GM18517 (cell line): ENCODE data around the gene ULK1.
"Not testable (repeated sequence)": the region's sequence is repeated elsewhere in the genome, so short reads cannot be mapped to it uniquely, and the experiment has no call there.

Experiments used
- ATAC-seq: cut with Tn5 transposase; IDR thresholded peaks from one replicate; pipeline ENCODE4 v1.9.1; 2021; ENCODE audit warnings: mild to moderate bottlenecking, moderate library complexity; ENCODE audit not compliant: unreplicated experiment

ULK1 gene

GRCh38 chr12:131941116-131941986 lies 46.9 kb downstream of the ULK1 start:
- ATAC-seq, result no peak

DNA sequence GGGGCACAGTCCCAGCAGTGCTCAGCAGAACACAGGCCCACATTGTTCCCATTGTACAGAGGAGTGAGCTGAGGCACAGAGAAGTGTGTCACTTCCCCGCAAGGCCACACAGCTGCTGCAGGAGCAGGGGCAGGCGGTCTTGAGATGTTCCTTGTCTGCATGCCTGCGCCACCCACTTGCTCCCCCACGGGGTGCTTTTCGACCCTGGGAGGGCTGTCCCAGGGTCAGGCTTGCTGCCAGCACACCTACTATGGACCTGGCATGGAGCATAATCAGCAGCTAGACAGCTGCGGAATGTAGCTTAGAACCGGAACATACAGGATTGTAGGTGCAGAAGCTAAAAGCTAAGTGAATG lies 47.5 kb downstream of the ULK1 start:
- no peak for ATAC-seq

GRCh38 chr12:131942671-131943070 lies 48.2 kb downstream of the ULK1 start:
- ATAC-seq, result no peak

DNA sequence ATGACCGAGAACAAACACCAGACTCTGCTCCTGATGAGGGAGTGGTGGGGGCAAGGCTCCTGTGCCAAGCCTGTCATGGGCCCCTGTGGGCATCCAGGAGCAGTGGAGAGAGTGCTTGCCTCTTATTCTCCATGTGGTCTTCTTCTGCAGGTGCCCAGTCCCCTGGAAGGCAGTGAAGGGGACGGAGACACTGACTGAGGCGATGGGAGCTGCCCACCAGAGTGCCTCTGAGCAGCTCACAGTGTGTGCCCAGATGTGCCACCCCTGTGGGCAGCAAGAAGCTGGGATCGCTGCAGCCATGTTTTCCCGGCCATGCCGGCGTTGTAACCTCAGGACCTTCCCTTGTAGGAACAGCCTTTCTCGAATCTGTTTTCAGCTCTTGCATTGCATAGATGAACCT lies 49.0 kb downstream of the ULK1 start:
- no peak for ATAC-seq

DNA sequence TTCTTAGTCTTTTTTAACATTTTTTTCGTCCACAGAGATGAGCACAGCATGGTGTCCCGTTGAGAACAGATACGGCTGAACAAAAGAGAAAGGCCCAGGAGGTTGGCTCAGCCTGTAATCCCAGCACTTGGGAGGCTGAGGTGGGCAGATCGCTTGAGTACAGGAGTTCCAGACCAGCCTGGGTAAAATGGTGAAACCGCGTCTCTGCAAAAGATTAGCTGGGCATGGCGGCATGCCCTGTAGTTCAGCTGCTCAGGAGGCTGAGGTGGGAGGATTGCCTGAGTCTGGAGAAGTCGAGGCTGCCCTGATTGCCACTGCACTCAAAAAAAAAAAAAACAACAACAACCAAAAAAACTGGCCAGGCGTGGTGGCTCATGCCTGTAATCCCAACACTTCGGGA lies 49.5 kb downstream of the ULK1 start:
- ATAC-seq, result no peak

DNA sequence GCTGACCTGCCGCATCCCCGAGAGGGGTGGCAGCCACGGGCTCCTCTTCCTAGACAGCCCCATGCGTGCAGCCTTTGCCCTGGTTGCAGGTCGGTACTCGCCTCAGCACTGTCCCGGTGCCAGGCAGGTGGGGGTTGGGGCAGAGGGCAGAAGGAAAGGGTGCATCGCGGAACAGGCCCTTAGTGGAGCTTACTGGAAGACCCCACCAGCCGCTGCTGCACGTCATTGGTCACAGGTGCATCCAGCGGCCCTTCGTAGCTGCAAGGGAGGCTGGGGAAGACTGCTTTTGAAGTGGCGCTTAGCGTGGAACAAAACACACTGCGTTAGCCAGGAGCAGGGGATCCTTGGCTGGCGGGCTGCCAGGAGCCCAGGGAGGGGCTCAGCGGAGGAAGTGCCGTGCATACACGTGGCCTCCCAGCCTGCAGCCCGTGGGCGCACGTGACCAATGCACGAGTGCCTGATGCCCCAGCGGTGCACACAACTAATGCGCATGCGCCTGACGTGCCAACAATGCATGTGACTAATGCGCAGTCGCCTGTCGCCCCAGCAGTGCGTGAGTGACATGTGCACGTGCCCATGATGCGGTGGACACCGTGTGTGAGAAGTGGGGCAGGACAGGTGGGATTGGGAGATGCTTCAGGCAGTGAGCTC lies 50.3 kb downstream of the ULK1 start:
- ATAC-seq, result no peak

DNA sequence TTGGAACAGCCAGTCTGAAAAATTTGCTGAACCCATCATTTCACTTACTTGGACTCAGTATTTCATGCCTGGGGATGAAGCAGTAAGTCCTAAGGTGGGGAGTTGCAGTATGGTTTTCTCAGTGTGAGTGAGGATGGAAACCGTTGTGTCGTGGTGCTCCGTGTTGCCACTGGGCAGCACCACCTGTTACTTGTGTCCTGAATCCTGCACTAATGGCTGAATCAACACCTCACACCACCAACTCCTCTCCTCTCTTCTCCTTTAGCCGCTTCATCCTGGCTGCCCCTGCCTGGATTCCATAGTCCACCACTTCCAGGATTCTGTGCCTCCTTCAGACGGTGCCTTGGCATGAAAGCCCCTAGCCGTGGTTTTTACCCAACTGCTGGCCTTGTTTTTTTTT lies 52.3 kb downstream of the ULK1 start:
- ATAC-seq, result no peak

GRCh38 chr12:131947482-131948027 lies 53.1 kb downstream of the ULK1 start:
- no peak for ATAC-seq

DNA sequence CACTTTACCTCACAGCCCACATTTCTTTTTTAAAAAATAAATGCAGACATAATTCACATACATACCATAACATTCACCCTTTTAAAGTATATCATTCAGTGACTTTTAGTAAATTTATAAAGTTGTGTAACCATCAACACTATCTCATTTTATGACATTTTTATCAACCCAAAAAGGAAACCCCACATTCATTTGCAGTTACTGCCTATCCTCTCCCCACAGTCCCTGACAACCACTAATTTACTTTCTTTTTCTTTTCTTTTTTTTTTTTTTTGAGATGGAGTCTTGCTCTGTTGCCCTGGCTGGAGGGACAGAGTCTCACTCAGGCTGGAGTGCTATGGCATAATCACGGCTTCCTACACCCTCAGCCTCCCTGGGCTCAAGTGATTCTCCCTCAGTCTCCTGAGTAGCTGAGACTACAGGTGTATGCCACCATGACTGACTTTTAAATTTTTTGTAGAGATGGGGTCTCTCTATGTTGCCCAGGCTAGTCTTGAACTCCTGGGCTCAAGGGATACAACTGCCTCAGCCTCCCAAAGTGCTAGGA lies 53.8 kb downstream of the ULK1 start:
- no peak for ATAC-seq

- ATAC-seq, result not testable (repeated sequence)
Observed at GRCh38 chr12:131948713-131949430, 54.5 kb downstream of the ULK1 start.

DNA sequence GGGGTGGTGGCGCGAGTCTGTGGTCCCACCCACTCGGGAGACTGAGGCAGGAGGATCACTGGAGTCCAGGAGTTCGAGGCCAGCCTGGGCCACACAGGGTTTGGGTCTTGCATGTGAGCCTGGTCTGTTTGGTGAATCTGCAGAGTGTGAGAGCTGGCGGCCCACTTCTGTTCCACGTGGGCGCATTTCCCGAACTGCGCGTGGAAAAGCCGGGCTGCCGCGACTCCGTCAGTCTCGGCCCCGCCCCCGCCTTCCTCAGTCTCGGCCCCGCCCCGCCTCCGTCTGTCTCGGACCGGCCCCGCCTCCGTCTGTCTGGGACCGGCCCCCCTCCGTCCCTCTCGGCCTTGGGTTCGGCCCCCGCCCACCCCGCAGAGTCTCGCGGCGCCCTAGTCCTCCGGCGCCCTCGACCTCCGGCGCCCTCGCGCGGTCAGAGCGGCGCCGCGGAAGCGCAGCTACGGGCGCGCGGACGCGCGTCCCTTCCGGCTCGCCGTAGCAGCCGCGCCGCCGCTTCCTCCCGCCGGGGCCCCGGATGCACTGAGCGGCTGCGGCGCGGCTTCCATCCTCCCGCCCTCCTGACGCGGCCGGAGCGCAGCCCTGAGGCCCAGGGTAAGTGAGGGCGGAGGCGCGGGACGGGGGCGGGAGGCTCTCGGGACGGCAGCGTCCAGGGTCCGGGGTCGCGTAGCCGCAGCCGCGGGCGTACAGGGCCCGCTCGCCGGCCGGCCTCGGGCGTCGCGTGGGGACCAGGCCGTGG lies 55.2 kb downstream of the ULK1 start, which contains the start of gene EP400:
EP400 (plus strand) TSS at position 512 of the 751 bp plus-strand sequence. CDS start 10,678 bp downstream, outside the sequence.
- ATAC-seq, result peak; percentile 64

DNA sequence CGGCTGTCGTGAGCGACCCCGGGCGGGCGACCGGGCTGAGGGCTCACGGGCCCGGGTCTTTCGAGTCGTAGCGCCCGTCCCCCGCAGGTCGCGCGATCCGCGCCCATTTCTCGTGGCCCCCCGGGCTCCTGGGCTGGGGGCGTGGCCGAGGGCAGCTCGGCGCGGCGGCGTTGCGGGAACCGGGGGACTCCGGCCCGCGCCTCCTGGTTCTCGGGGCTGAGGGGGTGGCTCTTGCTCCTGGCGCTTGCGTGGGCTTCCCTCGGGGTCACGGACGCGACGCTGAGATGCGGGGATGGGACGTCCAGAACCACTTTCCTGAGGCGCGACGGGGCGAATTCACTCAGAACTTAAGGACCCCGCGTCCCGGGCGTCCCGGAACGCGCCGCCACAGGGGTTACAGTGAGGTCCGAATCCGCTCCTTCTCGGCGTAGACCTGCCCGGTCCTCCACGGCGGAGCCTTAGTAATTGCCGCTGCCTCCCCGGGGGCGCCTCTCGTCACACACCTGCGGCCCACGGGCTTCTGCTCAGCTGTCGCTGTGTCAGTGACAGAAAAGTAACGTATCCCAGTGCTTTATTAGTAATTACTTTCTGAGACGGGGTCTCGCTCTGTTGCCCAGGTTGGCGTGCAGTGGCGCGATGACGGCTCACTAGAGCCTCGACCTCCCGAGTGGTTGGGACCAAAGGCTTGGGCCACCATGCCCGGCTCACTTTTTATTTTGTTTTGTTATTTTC lies 55.9 kb downstream of the ULK1 start:
- peak; percentile 33 for ATAC-seq

- not testable (repeated sequence) for ATAC-seq
Observed at GRCh38 chr12:131953810-131954209, 59.4 kb downstream of the ULK1 start.

GRCh38 chr12:131954460-131954859 lies 60.0 kb downstream of the ULK1 start:
- not testable (repeated sequence) for ATAC-seq

DNA sequence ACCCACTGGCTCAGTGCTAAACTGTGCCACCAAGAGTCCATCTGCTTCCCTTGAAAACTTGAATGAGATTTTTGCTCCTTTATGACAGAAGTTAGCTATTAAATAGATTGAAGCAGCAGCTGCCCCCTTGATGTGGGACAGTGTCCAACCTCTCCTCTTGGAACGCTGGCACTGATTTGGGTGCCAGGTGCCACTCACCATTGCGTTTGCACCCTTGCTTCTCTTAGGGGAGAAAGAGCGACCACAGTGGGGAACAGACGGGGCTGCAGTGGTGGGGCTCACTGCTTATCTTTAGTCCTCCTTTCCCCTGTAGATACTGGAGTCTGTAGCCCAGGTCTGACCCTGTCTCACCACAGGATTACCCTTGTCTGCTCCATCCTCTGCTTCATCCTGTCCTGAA lies 64.7 kb downstream of the ULK1 start:
- no peak for ATAC-seq

GRCh38 chr12:131959641-131960589 lies 65.5 kb downstream of the ULK1 start:
- ATAC-seq, result no peak

DNA sequence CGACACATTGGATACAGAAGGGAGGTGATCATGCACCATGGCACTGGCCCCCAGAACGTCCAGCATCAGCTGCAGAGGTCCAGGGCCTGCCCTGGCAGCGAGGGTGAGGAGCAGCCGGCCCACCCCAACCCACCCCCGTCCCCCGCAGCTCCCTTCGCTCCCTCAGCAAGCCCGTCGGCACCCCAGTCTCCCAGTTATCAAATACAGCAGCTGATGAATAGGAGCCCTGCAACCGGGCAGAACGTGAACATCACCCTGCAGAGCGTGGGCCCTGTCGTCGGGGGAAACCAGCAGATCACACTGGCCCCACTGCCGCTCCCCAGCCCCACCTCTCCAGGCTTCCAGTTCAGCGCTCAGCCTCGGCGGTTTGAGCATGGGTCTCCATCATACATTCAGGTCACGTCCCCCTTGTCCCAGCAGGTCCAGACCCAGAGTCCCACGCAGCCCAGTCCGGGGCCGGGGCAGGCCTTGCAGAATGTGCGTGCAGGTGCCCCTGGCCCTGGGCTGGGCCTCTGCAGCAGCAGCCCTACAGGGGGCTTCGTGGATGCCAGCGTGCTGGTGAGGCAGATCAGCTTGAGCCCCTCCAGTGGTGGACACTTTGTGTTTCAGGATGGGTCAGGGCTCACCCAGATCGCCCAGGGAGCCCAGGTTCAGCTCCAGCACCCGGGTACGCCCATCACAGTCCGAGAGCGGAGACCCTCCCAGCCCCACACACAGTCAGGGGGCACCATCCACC lies 66.3 kb downstream of the ULK1 start:
- not testable (repeated sequence) for ATAC-seq

DNA sequence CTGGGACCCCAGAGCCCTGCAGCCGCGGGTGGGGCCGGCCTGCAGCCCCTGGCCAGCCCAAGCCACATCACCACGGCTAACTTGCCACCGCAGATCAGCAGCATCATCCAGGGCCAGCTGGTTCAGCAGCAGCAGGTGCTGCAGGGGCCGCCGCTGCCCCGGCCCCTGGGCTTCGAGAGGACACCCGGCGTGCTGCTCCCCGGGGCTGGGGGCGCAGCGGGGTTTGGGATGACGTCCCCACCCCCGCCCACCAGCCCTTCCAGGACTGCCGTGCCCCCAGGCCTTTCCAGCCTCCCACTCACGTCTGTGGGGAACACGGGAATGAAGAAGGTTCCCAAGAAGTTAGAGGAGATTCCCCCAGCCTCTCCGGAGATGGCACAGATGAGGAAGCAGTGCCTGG lies 66.9 kb downstream of the ULK1 start:
- ATAC-seq, result not testable (repeated sequence)
